Measurements from ENCODE around the gene RBM47. TPM values are rescaled to one million over a fixed set of nuclear protein-coding genes. Genes with fewer than 3 reads are reported as not detected.

RBM47 gene
- total and polyA plus RNA-seq, 12 donors: 0.41 to 14.0 (median 2.1) TPM

- Histone ChIP-seq H3K27ac (peak overlapping the region in 4 of 10 donors; percentile 26 to 77 (median 38)), H3K4me3 (no peak overlapping the region), H3K9me3 (no peaks in the 10 kb centered on the region), H3K36me3 (no peaks in the 10 kb centered on the region), H3K4me1 (peaks cover 0 to 44% (median 0%) of the 10 kb centered on the region in 9 donors), H3K27me3 (peaks cover 0 to 23% (median 12%) of the 10 kb centered on the region in 7 donors)
- intact Hi-C loops (cut with DNase I): no loop called here
- no peak for DNase-seq
- 70 to 71% methylated on average over 4 of the region's 4 CpGs for WGBS, 2 donors
- TF ChIP-seq, protein P1, sequence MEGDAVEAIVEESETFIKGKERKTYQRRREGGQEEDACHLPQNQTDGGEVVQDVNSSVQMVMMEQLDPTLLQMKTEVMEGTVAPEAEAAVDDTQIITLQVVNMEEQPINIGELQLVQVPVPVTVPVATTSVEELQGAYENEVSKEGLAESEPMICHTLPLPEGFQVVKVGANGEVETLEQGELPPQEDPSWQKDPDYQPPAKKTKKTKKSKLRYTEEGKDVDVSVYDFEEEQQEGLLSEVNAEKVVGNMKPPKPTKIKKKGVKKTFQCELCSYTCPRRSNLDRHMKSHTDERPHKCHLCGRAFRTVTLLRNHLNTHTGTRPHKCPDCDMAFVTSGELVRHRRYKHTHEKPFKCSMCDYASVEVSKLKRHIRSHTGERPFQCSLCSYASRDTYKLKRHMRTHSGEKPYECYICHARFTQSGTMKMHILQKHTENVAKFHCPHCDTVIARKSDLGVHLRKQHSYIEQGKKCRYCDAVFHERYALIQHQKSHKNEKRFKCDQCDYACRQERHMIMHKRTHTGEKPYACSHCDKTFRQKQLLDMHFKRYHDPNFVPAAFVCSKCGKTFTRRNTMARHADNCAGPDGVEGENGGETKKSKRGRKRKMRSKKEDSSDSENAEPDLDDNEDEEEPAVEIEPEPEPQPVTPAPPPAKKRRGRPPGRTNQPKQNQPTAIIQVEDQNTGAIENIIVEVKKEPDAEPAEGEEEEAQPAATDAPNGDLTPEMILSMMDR (IDR thresholded peaks at IDR 0.05): no peak
- ATAC-seq: no peak
Observed at GRCh38 chr4:40621229-40621591, 8.5 kb downstream of the RBM47 start.

- Histone ChIP-seq H3K27me3 (peaks cover 0 to 10% (median 9%) of the 10 kb centered on the region in 7 donors), H3K4me1 (peaks cover 0 to 36% (median 0%) of the 10 kb centered on the region in 9 donors), H3K27ac (no peak overlapping the region), H3K36me3 (no peaks in the 10 kb centered on the region), H3K9me3 (no peaks in the 10 kb centered on the region), H3K4me3 (no peak overlapping the region)
- DNase-seq: no peak
- intact Hi-C loops (cut with DNase I): no loop called here
- TF ChIP-seq, protein P1 (IDR thresholded peaks at IDR 0.05): no peak
- 88 to 91% methylated on average over 11 of the region's 11 CpGs for WGBS, 2 donors
- ATAC-seq: no peak
Observed at GRCh38 chr4:40619600-40619999, 10.1 kb downstream of the RBM47 start.

- H3K9me3 ChIP-seq: no peaks in the 10 kb centered on the region
- no peak overlapping the region for H3K27ac ChIP-seq
- TF ChIP-seq, protein P1 (IDR thresholded peaks at IDR 0.05): no peak
- intact Hi-C loops (cut with DNase I): no loop called here
- H3K4me3 ChIP-seq: no peak overlapping the region
- no peaks in the 10 kb centered on the region for H3K36me3 ChIP-seq
- DNase-seq: no peak
- peaks cover 0 to 6% (median 0%) of the 10 kb centered on the region in 7 donors for H3K27me3 ChIP-seq
- WGBS, 2 donors: 83 to 88% methylated on average over 2 of the region's 2 CpGs
- no peak for ATAC-seq
- peaks cover 0 to 50% (median 0%) of the 10 kb centered on the region in 9 donors for H3K4me1 ChIP-seq
Observed at GRCh38 chr4:40617872-40618271, 11.8 kb downstream of the RBM47 start.

DNA sequence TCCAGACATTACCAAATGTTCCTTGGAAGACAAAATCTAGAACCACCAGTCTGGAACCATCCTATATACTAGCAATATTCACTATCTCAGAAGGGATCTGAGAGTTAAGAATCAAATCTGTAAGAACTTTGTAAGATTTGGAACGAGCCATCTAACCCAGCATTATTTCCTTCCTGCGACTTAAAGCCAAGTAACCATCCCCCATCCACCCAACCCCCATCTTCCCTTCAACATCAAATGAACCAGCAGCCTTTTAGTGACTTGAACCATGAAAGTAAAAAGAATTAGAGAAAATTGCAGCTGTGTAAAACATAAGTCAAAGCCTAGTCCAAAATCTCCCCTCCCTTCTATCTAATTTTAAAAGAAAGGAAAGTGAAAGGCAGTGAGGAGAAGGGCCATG lies 15.6 kb downstream of the RBM47 start:
- 65 to 68% methylated on average over 2 of the region's 2 CpGs for WGBS, 2 donors
- no peak for DNase-seq
- ATAC-seq: no peak
- Histone ChIP-seq H3K36me3 (no peaks in the 10 kb centered on the region), H3K4me1 (peaks cover 0 to 48% (median 0%) of the 10 kb centered on the region in 9 donors), H3K27ac (no peak overlapping the region), H3K4me3 (no peak overlapping the region), H3K27me3 (peaks cover 0 to 8% (median 3%) of the 10 kb centered on the region in 7 donors), H3K9me3 (no peaks in the 10 kb centered on the region)
- TF ChIP-seq, protein P1 (IDR thresholded peaks at IDR 0.05): no peak
- intact Hi-C loops (cut with DNase I): no loop called here
